ENCODE measurements around the gene GBGT1.

The GBGT1 gene

DNA sequence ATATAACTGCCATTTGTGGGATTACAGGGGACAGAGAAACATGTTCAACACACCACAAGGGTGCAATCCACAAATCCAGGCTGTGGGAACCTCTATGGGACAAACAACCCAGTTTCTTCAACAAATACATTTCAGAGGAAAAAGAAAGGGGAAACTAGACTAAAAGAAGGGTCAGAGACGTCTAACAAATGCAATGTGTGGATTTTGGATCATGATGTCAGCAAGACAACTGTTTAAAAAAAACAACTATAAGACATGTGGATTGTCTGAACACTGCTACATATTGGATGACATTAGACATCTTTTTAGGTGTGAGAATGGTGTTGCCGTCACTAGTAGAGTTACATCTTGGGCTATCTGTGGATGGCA is 38.8 kb downstream of the GBGT1 start:
- DNase-seq: no peak

GRCh38 chr9:133124123-133124906 is 39.4 kb downstream of the GBGT1 start:
- no peak for DNase-seq

DNA sequence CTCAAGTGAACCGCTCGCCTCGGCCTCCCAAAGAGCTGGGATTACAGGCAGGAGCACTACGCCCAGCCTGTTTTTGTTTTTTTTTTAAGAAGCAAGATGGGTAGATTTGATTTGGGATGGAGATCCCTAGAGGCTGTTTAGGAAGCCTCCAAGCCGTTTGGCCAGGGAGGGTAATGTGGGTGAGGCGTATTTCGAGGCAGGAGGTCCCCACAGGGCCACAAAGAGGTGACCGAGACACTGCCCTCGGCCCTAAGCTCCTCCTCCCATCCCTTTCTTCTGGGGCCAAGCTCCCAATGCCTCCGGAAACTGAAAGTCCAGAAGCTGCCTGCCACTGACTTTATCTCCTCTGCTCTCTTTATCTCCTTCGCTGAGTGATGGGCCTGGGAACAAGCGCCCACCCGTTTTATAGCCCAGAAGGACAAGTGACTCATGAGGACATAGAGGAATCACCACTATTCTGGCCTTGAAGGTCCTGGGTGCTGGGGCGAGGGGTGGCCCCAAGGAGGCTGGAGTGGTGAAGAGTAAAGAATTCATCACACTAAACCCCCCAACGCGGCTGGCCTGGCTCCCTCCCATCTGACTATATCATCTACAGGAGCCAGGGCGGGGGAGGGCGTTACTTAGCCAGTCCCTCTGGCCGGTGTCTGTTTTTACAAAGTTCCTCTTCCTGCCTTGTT is 40.6 kb downstream of the GBGT1 start:
- no peak for DNase-seq

DNA sequence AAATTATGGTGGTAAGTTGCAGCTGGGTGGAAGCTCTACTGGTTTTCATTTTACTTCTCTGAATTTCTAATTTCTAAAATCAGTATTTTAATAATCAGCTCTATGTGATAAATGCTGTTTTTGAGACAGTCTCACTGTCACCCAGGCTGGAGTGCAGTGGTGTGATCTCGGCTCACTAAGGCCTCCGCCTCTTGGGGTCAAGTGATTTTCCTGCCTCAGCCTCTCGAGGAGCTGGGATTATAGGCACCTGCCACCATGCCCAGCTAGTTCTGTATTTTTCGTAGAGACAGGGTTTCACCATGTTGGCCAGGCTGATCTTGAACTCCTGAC is 41.1 kb downstream of the GBGT1 start:
- no peak for DNase-seq

DNA sequence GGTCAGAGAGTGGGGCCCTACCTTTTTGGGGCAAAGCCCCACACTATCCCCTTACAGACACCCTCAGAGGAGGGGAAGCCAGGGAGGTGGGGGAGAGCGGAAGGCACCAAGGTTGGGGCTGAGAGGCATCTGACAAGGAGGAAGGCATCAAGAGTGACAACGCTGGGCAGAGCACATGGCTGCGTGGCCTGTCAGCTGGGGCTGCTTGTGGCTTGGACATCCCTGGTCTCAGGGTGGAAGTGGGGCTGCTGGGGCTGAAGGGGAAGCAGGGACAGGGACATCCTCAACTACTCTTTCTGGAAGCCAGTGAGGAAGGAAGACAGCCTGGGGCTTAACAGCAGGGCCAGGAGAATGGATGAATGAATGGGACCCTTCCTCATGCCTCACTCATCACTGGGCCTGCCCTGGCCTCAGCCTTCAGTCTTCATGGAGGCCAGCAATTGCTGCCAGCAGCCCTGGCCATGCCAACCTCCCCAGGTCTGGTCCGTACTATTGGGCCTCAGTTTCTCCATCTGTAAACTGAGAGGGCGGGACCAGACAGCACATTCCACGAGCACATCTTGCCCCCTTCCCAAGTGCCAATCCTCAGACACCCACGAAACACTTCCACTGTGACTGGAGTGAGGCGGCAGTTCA is 41.7 kb downstream of the GBGT1 start:
- no peak for DNase-seq

- DNase-seq: peak; percentile 85 to 93 (median 89)
Measured at GRCh38 chr9:133121198-133121914, 42.4 kb downstream of the GBGT1 start, which contains the start of gene RALGDS. TSS of gene RALGDS (minus strand) at chr9:133121240. CDS start at chr9:133121154, 86 bp downstream.

DNA sequence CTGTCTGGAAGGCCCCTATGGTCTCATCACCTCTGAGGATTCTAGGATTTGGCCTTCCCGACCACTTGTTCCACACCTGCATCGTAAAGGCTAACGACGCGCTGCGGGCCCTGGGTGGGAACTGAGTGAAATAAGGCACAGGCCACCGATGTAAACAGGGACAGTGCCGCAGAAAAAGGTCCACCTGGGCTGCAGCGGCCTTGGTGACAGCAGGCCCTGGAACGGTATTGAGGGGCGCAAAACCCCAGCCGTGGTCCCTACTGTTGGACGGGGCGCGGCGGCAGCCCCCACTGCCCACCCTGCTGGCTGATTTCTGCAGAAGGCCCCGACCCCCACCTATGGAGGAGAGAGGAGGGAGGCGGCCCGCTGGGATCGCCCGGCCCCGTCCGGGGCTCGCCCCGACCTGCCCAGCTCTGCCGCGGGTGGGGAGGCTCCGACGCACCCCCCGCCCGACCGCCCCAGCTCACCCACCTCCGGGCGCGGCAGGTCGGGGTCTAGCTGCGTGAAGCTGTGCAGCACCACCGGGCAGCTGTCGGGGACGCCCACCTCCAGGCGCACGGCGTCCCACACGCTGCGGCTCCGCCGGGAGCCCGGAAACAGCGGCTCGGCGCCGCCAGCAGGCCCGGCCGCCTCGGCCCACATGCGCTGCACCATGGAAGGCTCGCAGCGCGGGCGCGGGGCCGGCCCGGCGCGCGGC is 43.1 kb downstream of the GBGT1 start:
- peak in 1 of 5 donors; percentile 38 for DNase-seq

GRCh38 chr9:133119846-133120500 is 43.7 kb downstream of the GBGT1 start:
- DNase-seq: no peak

DNA sequence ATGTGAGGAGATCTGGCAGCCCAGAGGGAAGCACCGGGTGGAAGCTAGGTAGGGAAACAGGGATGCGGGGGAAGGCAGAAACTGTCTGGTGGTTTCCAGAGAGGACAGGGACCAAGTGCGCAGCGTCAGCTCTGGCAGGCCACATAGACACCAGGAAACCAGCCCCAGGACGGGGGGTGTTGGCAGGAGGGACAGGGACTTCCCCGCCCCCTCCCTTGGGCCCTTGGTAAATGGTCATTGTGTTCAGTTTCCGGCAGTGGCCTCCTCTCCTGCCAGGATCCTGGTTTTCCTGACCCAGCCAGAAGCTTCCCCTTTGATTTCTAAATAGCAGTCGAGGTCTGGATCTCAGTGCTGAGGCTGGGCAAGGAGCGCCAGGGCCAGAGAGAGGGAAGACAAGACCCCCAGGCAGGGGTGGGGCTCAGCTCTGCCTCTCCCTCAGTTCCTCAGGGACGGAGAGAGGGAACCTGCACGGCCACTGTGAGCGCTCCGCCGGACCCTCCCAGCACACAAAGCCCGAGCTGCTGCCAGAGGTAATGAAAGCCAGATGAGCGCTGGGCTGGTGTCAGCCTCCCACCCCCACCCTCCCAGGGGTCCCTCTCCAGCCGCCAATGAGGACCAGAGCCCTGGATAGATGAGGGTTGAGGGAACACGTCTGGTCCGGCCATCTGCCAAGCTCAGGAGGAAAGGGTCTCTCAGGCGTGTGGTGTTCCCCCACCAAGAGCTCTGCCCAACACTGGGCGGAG is 44.4 kb downstream of the GBGT1 start:
- no peak for DNase-seq

GRCh38 chr9:133118568-133118967 is 45.1 kb downstream of the GBGT1 start:
- no peak for DNase-seq

DNA sequence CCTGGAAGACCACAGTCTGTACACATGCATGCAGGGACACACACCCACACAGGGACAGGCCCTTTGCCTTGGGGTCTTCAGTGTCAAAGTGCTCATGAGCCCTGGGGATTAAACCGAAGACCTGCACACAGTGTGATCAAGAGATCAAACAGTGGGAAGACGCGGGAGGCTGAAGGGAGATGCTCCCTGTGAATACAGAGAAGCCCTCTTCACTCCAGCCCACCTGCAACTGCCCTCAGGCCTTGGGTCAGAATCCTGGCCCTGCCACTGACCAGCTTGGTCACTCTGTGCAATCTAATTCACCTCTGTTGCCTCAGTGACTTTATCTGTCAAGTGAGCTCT is 45.6 kb downstream of the GBGT1 start:
- DNase-seq: no peak

- no peak for DNase-seq
Measured at GRCh38 chr9:133117271-133118178, 46.2 kb downstream of the GBGT1 start.

DNA sequence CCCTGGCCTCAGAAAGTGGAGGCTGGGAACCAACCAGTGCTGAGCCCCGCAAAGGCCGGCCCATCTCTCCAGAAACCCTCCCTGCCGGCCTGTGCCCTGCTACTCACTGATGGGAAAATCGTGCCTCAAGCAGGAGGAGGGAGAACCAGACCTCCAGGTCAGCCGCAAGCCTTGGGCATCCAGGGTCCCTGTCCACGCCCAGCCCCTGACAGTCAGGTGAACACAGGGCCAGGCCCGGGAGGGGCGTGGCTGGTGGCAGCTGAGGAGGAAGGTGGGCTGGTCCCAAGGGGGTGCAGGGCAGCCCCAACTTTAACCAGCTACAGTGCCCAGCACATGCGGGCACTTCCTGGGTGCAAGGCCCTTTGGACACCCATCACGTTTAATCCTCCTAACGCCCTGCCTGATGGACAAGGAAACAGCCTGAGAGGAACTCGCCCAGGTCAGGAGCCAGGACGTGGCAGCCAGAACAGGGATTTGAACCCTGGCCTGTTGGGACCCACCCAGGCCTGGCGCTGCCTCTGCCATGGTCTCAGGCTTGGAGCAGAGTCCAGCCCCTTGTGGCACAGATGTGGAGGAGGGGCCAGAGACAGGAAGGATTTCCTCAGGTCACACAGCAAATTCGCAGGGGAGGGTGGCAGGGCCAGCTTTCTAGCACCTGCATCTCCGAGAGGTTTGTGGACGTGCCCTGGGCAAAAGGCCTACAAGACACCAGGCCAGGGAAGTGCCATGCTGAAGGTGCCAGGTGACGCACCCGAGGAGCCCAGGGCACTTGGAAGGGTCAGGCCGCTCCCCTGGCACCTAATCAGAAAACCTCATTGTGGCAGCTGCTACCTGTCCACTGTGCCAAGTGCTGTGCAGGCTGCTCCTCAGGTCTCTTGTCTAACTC is 47.1 kb downstream of the GBGT1 start:
- DNase-seq: peak in 1 of 5 donors; percentile 0

DNA sequence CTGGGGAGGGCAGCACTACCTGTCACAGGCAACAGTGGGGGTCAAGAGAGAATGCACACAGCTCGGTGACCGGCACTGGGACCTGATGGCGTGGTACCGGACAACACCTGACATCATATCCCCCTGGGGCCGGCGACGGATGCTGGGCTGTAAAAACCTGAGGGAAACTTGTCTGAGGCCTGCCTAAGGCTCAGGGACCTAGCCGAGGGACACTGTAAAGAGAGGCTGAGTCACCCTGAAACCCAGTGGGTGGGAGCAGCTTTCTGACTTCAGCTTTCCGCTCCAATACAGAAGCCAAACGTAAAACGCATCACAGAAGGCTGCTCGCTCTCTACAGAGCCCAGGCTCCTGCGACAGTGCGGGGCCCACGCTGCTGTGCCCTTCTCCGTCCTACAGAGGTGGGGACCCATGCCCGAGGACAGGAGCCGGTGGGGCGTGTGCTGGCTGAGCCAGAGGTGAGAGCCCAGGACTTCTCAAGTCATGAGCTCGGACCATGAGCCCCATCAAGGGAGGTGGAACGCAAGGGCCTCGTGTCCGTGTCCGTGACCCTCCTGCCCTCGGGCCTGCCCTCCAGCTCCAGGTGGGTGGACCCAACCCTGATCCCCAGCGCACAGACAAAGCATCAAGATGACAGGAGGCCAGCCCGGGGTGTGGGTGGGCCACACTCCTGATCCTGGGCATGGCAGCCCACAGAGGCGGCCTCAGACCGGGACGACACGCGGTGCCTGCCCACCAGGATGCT is 47.9 kb downstream of the GBGT1 start:
- DNase-seq: peak in 1 of 5 donors; percentile 87

DNA sequence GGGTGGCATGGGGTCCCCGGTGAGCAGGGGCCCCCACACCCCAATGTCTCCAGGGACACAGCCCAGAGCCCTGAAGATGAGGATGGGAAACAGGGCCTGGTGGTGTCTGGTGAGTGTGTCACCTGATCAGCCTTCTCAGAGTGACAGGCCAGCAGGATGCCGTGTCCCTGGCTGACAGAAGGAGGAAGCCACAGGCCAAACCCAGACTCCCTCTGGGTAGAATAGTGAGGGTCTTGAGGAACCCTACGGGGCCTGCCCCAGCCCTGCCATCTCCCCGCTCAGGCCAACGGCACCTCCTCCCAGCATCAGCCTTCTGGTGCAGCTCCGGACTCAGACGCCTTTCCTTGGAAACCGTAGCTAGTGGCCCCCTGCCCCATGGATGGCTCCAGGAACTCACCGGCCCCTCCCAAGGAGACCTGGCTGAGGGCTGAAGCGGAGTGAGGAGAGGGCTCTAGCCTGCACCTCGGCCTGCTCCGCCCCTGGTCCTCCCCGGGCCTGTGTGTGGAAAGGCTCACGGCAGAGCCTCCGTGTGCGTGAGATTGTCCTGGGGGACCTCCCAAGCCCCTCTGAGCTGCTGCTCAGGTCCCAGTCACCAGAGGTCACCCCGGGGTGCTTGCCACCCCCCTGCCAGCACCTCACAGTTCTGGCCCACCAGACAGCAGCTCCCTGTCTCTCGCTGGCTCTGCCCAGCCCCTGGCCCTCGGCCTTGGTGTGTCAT is 48.7 kb downstream of the GBGT1 start:
- no peak for DNase-seq

DNA sequence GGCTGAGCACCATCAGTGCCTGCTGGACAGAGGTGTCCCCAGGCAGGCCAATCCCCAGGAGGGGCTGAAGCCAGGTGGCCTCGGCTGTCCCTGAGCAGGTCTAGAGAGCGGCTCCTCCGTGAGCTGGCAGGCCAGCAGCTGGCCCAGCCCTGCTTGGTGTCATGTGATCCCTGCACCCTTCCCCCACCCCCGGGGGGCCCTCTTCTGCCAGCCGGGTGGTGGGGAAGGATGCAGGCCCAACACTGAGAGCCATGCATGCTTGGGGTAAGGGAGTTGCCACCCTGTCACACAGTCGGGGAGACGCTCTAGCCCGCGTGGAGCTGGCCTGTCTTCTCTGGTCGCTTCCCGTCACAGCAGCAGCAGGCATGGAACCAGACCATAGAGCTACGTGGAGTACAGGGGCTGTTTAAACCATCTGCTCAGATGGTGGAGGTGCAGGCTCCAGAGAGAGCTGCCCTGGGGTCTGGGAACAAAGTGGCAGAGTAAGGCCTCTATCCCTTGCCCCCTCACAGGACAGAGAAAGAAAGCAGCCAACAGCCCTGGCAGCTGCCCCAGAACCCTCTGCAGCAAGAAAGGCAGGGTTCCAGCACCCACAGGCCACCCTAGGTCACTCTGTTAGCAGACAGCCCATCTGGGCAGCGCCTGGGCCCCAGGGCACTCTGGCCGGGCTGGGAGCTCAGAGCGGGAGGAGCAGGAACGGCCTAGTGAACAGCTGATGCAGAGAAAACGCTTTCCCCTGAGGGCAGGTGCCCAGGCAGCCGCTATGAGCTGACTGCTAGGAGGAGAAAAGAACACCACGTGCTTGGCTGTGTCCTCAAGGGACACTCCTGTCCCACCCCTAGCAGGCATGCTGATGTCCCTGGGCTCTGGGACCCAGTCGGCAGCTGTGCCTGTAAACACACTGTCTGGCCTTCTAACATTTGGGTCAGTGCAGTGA is 49.5 kb downstream of the GBGT1 start:
- no peak for DNase-seq
